Sigmoid colon (tissue), 7 donors: ENCODE results near the gene NSMF. TPM values are rescaled to one million over a fixed set of nuclear protein-coding genes. Genes with fewer than 3 reads are reported as not detected.

Experiments used
- DNase-seq: peaks from one replicate; pipeline ENCODE4 v3.0.0-alpha.2; 2019
- H3K27ac ChIP-seq, 4 donors: fragments of 200-600 bp; sonication (generic); one replicate each; pipeline ENCODE4 v1.5.1; 2016 to 2019; ENCODE audit warnings: mild to moderate bottlenecking in 1 of 4
- H3K27me3 ChIP-seq, 3 donors: fragments of 200-600 bp; sonication (generic); one replicate each; pipeline ENCODE4 v1.5.1; 2019; ENCODE audit warnings: mild to moderate bottlenecking in 1 of 3
- H3K36me3 ChIP-seq, 4 donors: fragments of 200-600 bp; sonication (generic); one replicate each; pipeline ENCODE4 v1.5.1; 2016 to 2019
- H3K4me1 ChIP-seq, 4 donors: fragments of 200-600 bp; sonication (generic); one replicate each; pipeline ENCODE4 v1.5.1; 2017 to 2019
- H3K4me3 ChIP-seq, 4 donors: fragments of 200-600 bp; sonication (generic); one replicate each; pipeline ENCODE4 v1.5.1; 2017 to 2019; ENCODE audit warnings: mild to moderate bottlenecking in 2 of 4, moderate library complexity in 1 of 4
- H3K9me3 ChIP-seq, 4 donors: fragments of 200-600 bp in 3 of 4; sonication (generic) in 3 of 4; one replicate each; pipeline versions ENCODE4 v1.5.1 to v1.6.1; 2013 to 2019
- EP300 ChIP-seq, 4 donors: sonication (generic); formaldehyde crosslinking; IDR thresholded peaks; one replicate each; pipeline ENCODE4 v1.6.1; 2017; ENCODE audit warnings: antibody characterized with exemption in 4 of 4
- POLR2A ChIP-seq, 2 donors: fragments of 450-650 bp; IDR thresholded peaks; one replicate each; pipeline ENCODE4 v1.6.1; 2016; ENCODE audit warnings: antibody characterized with exemption in 2 of 2, mild to moderate bottlenecking in 2 of 2, moderate library complexity in 2 of 2
- POLR2AphosphoS5 ChIP-seq, 4 donors: sonication (generic); formaldehyde crosslinking; IDR thresholded peaks; one replicate each; pipeline ENCODE4 v1.6.1; 2017; ENCODE audit warnings: antibody characterized with exemption in 4 of 4
- WGBS, 2 donors: extraction: QIAGEN DNeasy Blood & Tissue Kit; methylation state at CpG; one replicate each; pipeline ENCODE4 v1.1.7; 2013; 5-methylcytosine and 5-hydroxymethylcytosine counted together
- intact Hi-C: fragments of 100-400 bp; cut with DNase I; formaldehyde crosslinking; loops from one replicate; pipeline ENCODE4 v1.15.1; 2023
- polyA plus RNA-seq, 3 donors: library from polyadenylated mRNA; stranded (reverse); fragments of 200-250 nt; gene quantifications; one replicate each; pipeline ENCODE4 v1.2.3, GENCODE V29; 2013
- total RNA-seq, 4 donors: library from RNA; depleted of rRNA; stranded (reverse); fragments of >200 nt; gene quantifications; one replicate each; pipeline ENCODE4 v1.1.0, GENCODE V29; 2016
- TF ChIP-seq, protein P1 (sequence below), 4 experiments: fragments of 450-650 bp in 3 of 4; fragments of 200-600 bp in 1 of 4; IDR thresholded peaks; one replicate each; pipeline ENCODE4 v1.5.1; 2016 to 2019; ENCODE audit warnings: antibody characterized with exemption in 4 of 4, mild to moderate bottlenecking in 3 of 4, moderate library complexity in 2 of 4
- donor health status: healthy with polysubstance abuse.
- donor health status: Bipolar disorder and iron deficiency.
- donor health status: healthy.

NSMF gene
- total and polyA plus RNA-seq, 7 donors: 21.8 to 50.4 (median 31.2) TPM

DNA sequence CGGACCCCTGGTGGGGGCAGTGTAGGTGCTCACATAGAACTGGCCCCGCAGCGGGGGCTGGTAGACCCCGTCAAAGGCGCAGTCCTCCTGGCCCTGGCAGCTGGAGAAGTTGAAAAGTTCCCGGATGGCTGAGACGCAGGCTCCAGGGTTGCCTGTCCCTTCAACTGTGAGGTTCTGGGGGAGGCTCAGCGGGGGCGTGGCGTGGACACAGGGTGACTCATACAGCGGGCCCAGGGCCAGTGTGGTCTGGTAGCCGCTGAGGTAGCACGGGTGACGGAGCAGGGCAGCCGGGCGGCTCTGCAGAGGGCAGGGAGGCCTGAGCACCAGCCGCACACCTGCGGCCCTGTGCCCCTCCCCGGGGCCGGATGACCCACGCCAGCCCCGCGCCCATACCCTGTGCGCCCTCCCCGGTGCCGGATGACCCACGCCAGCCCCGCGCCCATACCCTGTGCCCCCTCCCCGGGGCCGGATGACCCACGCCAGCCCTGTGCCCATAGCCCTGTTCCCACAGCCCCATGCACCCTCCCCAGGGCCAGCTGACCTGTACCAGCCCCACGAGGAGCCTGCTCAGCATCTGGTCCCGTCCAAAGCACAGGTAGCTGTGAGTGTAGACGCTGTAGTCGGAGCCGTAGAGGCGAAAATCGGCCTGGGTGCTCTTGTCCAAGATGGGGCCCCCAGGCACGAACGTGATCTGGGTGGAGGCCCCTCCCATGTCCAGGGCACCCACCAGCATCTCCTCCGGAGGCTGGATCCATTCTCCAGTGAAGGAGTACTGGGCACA is 23.0 kb downstream of the NSMF start:
- DNase-seq: peak; percentile 88
- Histone ChIP-seq H3K27me3 (peaks cover under 1 to 31% (median 11%) of the 10 kb centered on the region in 3 donors), H3K36me3 (no peaks in the 10 kb centered on the region), H3K4me1 (peaks cover 0 to 12% (median 11%) of the 10 kb centered on the region in 4 donors), H3K9me3 (no peaks in the 10 kb centered on the region), H3K4me3 (no peak overlapping the region), H3K27ac (peak overlapping the region in 1 of 4 donors; percentile 26)
- intact Hi-C loops: no loop called here
- WGBS, 2 donors: 16 to 65% methylated on average over 42 of the region's 42 CpGs
- TF ChIP-seq EP300 (IDR thresholded peaks at IDR 0.05) (no peak), POLR2AphosphoS5 (IDR thresholded peaks at IDR 0.05) (peak in 1 of 4 donors; percentile 28), POLR2A (IDR thresholded peaks at IDR 0.05) (peak in 1 of 2 donors; percentile 10)
- TF ChIP-seq, protein P1, sequence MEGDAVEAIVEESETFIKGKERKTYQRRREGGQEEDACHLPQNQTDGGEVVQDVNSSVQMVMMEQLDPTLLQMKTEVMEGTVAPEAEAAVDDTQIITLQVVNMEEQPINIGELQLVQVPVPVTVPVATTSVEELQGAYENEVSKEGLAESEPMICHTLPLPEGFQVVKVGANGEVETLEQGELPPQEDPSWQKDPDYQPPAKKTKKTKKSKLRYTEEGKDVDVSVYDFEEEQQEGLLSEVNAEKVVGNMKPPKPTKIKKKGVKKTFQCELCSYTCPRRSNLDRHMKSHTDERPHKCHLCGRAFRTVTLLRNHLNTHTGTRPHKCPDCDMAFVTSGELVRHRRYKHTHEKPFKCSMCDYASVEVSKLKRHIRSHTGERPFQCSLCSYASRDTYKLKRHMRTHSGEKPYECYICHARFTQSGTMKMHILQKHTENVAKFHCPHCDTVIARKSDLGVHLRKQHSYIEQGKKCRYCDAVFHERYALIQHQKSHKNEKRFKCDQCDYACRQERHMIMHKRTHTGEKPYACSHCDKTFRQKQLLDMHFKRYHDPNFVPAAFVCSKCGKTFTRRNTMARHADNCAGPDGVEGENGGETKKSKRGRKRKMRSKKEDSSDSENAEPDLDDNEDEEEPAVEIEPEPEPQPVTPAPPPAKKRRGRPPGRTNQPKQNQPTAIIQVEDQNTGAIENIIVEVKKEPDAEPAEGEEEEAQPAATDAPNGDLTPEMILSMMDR (IDR thresholded peaks at IDR 0.05): no peak

DNA sequence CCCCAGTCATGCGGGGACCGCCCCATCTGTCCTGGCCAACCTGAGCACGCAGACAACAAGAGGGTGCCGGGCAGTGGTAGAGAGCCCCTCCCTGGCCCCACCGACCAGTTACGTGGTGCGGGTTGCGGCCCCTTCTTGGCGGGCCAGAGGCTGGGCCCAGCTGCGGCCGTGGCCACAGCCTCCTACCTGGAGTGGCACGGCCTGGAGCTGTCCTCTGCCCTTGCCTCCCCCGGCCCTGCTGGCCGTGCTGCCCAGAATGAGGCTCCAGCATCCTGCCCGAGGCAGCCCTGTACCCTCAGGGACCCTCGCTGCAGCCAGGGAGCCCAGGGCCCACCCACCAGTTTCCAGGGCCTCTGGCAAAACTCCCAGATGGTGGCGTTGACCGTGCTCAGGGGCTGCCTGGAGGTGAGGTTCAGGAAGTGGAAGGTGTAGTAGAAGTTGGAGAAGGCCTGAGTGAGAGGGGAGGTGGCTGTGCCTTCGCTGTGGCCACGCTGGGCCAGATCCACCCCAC is 23.7 kb downstream of the NSMF start:
- WGBS, 2 donors: 56 to 81% methylated on average over 20 of the region's 20 CpGs
- TF ChIP-seq POLR2A (IDR thresholded peaks at IDR 0.05): no peak
- Histone ChIP-seq H3K4me3 (no peak overlapping the region), H3K9me3 (no peaks in the 10 kb centered on the region), H3K27ac (peak overlapping the region in 1 of 4 donors; percentile 26), H3K27me3 (peaks cover 0 to 37% (median 12%) of the 10 kb centered on the region in 3 donors), H3K36me3 (no peaks in the 10 kb centered on the region), H3K4me1 (peaks cover 0 to 11% (median 10%) of the 10 kb centered on the region in 4 donors)
- intact Hi-C loops: no loop called here
- no peak for DNase-seq

GRCh38 chr9:137434498-137435380 is 24.4 kb downstream of the NSMF start:
- Histone ChIP-seq H3K4me3 (no peak overlapping the region), H3K4me1 (peaks cover 0 to 11% (median 10%) of the 10 kb centered on the region in 4 donors), H3K36me3 (no peaks in the 10 kb centered on the region), H3K9me3 (no peaks in the 10 kb centered on the region), H3K27ac (no peak overlapping the region), H3K27me3 (peaks cover 0 to 43% (median 17%) of the 10 kb centered on the region in 3 donors)
- intact Hi-C loops: no loop called here
- no peak for DNase-seq
- 74 to 75% methylated on average over 43 of the region's 43 CpGs for whole genome bisulfite sequencing, 2 donors
- no peak for TF ChIP-seq POLR2AphosphoS5 (IDR thresholded peaks at IDR 0.05)
- TF ChIP-seq EP300 (IDR thresholded peaks at IDR 0.05): no peak
- TF ChIP-seq, protein P1 (IDR thresholded peaks at IDR 0.05): no peak
- no peak for TF ChIP-seq POLR2A (IDR thresholded peaks at IDR 0.05)

GRCh38 chr9:137433916-137434431 is 25.2 kb downstream of the NSMF start:
- WGBS, 2 donors: 83 to 88% methylated on average over 26 of the region's 26 CpGs
- intact Hi-C loops: no loop called here
- Histone ChIP-seq H3K9me3 (no peaks in the 10 kb centered on the region), H3K4me3 (no peak overlapping the region), H3K27me3 (peaks cover 0 to 36% (median 17%) of the 10 kb centered on the region in 3 donors), H3K4me1 (peaks cover 0 to 11% (median 10%) of the 10 kb centered on the region in 4 donors), H3K27ac (no peak overlapping the region), H3K36me3 (no peaks in the 10 kb centered on the region)
- TF ChIP-seq EP300 (IDR thresholded peaks at IDR 0.05) (no peak), POLR2A (IDR thresholded peaks at IDR 0.05) (no peak), POLR2AphosphoS5 (IDR thresholded peaks at IDR 0.05) (no peak)
- no peak for DNase-seq

- Histone ChIP-seq H3K36me3 (no peaks in the 10 kb centered on the region), H3K4me1 (peaks cover 0 to 11% (median 10%) of the 10 kb centered on the region in 4 donors), H3K4me3 (no peak overlapping the region), H3K9me3 (no peaks in the 10 kb centered on the region), H3K27ac (no peak overlapping the region), H3K27me3 (peaks cover 0 to 31% (median 12%) of the 10 kb centered on the region in 3 donors)
- WGBS, 2 donors: 82 to 85% methylated on average over 19 of the region's 19 CpGs
- no peak for TF ChIP-seq EP300 (IDR thresholded peaks at IDR 0.05)
- TF ChIP-seq, protein P1 (IDR thresholded peaks at IDR 0.05): no peak
- no peak for TF ChIP-seq POLR2AphosphoS5 (IDR thresholded peaks at IDR 0.05)
- TF ChIP-seq POLR2A (IDR thresholded peaks at IDR 0.05): no peak
- intact Hi-C loops: no loop called here
- no peak for DNase-seq
These were observed 25.7 kb downstream of the NSMF start for GRCh38 chr9:137433349-137433915.
